Endometrial microvascular endothelial cells (primary cell): ENCODE measurements around the gene AACS. TPM values are rescaled to one million over a fixed set of nuclear protein-coding genes. Genes with fewer than 3 reads are reported as not detected.

Experiments used
- in situ Hi-C: cut with HindIII; loops from 2 replicates; pipeline ENCODE4 v1.10.0; 2017; ENCODE audit warnings: low sequenced_read_pairs, low pct_unique_long_range_greater_than_20kb; ENCODE audit errors: inconsistent ontology term
- total RNA-seq: library from RNA; depleted of rRNA; stranded (reverse); fragments of >200 nt; gene quantifications from one replicate; pipeline ENCODE4 v1.2.3, GENCODE V29; 2015; ENCODE audit errors: inconsistent ontology term

Gene AACS
- total RNA-seq, 1 donor from 2014 or later: 23.0 TPM

- in situ Hi-C loops: no loop called here
Observed at GRCh38 chr12:125169451-125169850, 104.2 kb downstream of the AACS start.

GRCh38 chr12:125169870-125170269 lies 104.6 kb downstream of the AACS start:
- in situ Hi-C loops: no loop called here

GRCh38 chr12:125171267-125171666 lies 106.0 kb downstream of the AACS start:
- in situ Hi-C loops: no loop called here

- in situ Hi-C loops: no loop called here
Observed at GRCh38 chr12:125172231-125172850, 107.1 kb downstream of the AACS start.

GRCh38 chr12:125175576-125175975 lies 110.3 kb downstream of the AACS start:
- in situ Hi-C loops: no loop called here

DNA sequence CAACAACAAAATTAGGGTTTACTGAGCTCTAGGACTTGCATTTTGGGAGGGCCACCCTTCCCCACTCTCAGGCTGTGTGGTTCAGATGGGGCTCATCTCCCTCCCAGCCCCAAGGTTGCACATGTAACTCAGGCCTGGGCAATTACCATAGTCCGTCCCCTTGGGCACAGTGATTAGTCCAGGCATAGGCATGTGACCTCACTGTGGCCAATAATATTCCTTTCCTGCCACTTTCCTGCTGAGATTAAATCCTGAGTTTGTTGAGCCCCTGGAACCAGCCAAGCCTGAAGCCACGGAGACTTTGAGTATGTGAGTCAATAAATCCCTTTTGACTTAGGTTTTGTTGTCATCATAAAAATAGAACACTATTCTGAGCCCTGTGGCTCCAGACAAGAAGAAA lies 113.0 kb downstream of the AACS start:
- in situ Hi-C loops: no loop called here

DNA sequence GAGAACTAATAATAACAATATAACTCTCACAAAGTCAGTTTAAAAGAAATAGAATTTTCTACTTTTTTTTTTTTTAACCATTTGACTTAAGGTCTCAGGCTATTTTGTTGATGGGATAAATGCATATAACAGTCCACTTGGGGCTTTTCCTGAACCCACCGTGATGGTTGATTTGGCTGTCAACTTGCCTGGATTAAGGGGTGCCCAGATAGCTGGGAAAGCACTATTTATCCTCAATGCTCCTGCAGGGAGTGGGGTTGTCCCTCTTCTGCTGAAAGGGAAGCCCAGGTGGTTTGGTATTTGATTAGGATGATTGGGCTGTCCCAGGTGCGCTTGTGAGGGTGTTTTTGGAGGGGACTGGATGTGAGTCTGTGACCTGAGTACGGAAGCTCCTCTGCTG lies 114.9 kb downstream of the AACS start:
- in situ Hi-C loops: no loop called here

DNA sequence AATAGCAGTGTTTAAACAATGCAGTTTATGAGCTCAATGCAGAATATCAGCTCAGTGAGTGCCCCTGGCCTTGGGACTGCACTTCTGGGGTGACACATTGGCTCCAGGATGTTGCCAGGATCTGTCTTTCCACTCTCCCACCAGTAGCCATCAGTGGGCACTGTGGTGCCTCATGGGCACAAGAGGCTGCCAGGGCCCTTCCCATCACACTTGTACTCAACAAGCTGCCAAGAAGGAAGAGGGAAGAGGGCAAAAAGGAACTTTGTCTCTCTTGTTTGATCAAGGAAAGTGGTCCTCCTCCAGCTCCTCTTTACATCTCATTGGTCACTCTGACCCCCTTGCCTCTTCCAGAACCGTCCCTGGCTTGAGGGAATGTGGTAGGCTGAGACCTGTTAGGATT lies 115.9 kb downstream of the AACS start:
- in situ Hi-C loops: no loop called here

GRCh38 chr12:125183187-125184067 lies 118.2 kb downstream of the AACS start:
- in situ Hi-C loops: no loop called here

GRCh38 chr12:125184213-125184967 lies 119.2 kb downstream of the AACS start:
- in situ Hi-C loops: no loop called here

- in situ Hi-C loops: no loop called here
Observed at GRCh38 chr12:125185311-125185739, 120.1 kb downstream of the AACS start.

DNA sequence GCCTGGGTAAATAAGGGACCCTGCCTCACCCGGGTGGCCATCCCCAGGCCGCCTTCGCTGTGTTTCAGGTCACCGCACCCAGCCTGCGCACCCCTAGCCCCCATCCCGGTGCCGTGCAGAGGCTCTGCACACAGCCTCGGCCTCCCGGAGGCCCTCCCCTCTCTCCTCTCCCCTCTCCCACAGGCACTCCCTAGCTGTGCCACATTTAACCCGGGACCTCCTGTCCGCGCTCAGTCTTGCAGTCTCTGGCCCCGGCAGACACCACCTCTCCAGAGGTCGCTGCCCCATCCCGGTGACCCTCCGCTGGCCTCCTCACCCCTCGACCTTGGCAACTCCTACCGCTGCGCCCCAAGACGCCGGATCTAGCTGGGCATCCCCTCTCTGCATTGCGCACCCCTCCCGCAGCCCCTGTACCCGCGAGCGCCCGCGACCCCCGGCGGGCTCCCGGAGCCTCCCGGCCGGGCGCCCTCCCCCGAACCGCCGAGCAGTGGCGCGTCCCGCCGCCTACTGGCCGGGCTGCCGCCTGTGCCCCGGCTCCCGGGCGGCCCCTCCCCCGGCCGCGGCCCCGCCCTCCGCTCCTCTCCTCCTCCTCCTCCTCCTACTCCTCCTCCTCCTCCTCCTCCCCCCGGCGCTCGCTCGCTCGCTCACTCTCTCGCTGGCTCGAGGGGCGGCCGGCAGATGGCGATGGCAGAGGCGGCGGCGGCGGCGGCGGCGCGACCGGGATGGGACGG lies 120.7 kb downstream of the AACS start, which contains the start of gene TMEM132B:
Gene TMEM132B (plus strand): TSS at position 647 of the 731 bp plus-strand sequence.
- in situ Hi-C loops: no loop called here

DNA sequence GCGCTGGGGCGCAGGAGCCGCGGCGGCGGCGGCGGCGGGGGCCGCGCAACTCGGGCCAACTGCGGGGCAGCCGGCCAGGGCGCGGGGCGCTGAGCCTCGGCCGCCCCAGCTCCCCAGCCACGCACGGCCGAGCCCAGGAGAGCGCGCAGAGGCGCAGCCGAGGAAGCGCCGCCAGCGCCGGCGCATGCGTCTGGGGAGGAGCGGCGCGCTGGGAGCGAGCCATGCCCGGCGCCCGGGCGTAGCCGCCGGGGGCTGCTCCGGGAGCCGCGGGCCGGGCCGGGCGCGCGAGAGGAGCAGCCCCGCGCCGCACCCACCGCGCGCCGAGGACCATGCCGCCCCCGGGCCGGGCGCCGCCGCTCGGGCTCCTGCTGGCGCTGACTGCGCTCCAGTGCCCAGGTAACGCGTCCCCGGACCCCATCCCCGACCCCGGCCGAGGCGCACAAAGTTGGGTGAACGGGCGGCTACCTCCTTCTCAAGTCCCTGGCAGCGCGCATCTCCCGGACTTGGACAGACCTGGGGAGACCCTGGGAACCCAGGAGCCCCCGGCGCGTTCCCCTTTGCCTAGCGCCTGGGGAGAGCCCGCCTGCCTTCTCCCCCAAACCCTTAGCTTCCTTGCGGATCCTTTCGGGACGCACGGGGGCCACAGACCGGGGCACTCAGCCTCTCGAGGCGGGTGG lies 121.4 kb downstream of the AACS start:
- in situ Hi-C loops: no loop called here

DNA sequence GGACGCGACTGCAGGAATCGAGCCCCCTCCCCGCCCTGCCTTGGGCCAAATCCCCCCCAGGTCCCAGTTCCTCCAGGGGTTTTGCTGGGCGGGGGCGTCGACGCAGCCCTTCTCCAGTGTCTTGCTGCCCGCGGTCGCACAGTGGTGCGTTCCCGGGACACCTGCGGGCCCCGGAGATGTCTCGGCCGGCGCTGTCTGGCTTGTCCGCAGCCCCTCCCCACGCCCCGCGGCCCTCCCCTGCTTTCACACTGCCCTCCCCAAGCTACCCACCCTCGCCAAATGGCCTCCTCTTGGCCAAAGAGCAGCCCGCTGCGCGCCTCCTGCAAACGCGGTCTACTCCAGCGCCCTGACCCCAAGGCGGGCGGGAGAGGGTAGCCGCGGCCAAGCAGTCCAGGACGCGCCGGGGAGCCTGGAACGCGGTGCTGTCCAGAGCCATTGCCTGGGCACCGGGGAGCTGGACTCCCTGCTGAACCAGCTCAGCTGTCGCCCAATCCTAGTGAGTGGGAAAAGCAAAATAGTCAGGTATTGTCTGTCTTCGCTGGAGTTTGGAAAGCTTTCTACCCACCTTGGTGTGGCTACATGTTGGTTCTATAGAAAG lies 122.0 kb downstream of the AACS start:
- in situ Hi-C loops: no loop called here

DNA sequence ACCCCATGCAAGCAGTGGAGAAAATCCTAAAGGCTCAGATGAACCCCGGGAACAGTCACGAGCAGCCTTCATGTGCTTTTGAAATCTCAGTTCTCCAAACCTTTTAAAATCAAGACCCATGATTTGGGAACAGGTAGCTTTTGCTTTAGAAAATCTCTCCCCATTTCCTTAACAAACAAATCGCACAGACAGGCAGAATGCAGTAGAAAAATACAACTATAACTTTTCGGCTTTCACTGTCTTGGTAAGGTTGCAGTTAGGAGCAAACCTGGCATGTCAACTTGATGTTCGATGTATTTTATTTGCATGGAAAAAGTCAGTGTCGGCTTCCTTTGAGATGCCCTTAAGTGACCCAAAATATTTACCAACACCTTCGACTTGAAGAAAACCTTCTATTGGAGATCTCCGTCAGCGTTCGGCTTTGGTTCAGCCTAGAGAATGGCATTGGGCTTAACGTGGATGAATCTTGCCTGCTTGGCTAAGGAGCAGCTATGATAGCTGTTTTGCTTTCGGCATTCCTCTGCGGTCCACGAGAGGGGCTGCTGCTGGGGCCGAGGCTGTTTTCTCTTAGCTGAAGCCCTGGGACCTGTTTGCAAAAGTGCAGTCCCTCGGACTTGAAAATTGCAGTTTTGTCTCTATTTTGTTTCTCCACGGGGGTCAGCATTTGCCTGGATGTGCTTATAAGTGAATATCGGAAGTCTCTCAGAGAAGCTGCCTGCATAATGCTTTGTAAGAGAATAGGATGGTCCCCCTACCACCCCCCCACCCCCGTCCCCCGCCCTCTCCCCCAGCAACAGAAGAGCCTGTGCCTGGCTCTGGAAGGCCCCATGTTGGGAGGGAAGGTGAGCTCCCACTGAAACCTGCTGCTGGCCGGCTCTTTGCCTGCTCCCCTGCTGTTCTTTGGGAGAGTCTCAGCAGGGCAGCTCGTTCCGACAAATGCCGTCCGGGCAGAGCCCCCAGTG lies 122.8 kb downstream of the AACS start:
- in situ Hi-C loops: no loop called here

DNA sequence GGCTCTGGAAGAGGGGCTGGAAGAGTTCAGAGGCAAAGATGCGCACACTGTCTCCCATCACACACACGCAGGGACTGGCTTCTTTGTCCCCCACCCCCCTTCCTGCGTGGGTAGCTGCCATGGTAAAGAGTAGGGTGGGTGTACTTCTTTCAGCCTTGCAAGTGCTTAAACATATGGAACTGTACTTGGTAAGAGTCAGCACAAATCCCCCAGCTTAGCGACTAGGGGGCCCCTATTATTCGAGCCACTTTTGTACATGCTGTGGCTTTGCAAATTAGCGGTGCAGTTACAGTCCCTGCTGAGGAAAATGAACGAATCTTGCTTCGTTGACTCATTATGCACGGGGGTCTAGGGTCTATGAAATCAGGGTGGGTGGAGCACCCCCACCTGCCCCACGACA lies 123.8 kb downstream of the AACS start:
- in situ Hi-C loops: no loop called here

- in situ Hi-C loops: no loop called here
Observed at GRCh38 chr12:125189502-125189901, 124.3 kb downstream of the AACS start.
